HFFc6 (cell line): Measurements from ENCODE around the gene FGFR3. TPM values are rescaled to one million over a fixed set of nuclear protein-coding genes. Genes with fewer than 3 reads are reported as not detected.

Source experiments
- DNase-seq: peaks from one replicate; pipeline ENCODE4 v3.0.0-alpha.2; 2018
- H3K27ac Mint-ChIP-seq: 2 replicates; pipeline ENCODE4 v1.8.0; 2020; ENCODE audit warnings: mild to moderate bottlenecking, mixed read lengths
- H3K27me3 Mint-ChIP-seq: 2 replicates; pipeline ENCODE4 v1.8.0; 2021; ENCODE audit warnings: mild to moderate bottlenecking, moderate library complexity, mixed read lengths; ENCODE audit not compliant: insufficient read depth
- H3K36me3 Mint-ChIP-seq: 2 replicates; pipeline ENCODE4 v1.8.0; 2021; ENCODE audit warnings: low read depth, mixed read lengths
- H3K4me1 Mint-ChIP-seq: 2 replicates; pipeline ENCODE4 v1.8.0; 2020; ENCODE audit warnings: low read depth, mixed read lengths
- H3K4me3 Mint-ChIP-seq: 2 replicates; pipeline ENCODE4 v1.8.0; 2020; ENCODE audit warnings: mild to moderate bottlenecking, moderate library complexity, mixed read lengths
- H3K9me3 Mint-ChIP-seq: 2 replicates; pipeline ENCODE4 v1.8.0; 2020; ENCODE audit warnings: mild to moderate bottlenecking, mixed read lengths
- total RNA-seq, 6 experiments: library from RNA; stranded (reverse); fragmentation: NEBNext Ultra II Directional; extraction: Animal tissue kit (Norgen Biotek cat#: 25700); gene quantifications; 2 replicates in 1 of 6; 3 replicates in 5 of 6; pipeline ENCODE4 v1.2.3, GENCODE V29; 2021
- TF ChIP-seq, protein P1 (sequence below): fragments of 200-600 bp; sonication (generic); IDR thresholded peaks from 2 replicates; pipeline ENCODE4 v1.5.0; 2021; ENCODE audit warnings: antibody characterized with exemption, mild to moderate bottlenecking

The FGFR3 gene
- total RNA-seq, 6 experiments from 2014 or later: 0.59 to 1.6 (median 0.75) TPM

DNA sequence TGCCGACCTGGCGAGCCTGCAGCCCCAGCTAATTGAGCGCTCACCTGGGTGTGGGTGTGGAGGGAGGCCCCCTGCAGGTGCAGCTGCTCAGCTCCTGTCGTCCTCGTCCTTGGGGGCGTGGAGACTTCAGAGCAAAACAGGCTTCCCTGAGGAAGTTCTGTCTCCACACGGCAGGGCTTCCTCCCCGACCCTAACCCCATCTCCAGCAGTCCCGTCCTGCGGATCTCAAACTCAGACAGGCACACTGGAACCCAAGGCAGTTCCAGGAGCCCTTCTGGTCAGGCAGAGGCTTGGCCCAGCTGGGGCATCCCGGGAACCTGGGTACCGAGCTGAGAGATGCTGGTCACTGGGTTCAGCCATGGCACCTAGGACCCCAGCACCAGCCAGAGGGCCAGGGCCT lies 47.4 kb upstream of the FGFR3 start:
- TF ChIP-seq, protein P1, sequence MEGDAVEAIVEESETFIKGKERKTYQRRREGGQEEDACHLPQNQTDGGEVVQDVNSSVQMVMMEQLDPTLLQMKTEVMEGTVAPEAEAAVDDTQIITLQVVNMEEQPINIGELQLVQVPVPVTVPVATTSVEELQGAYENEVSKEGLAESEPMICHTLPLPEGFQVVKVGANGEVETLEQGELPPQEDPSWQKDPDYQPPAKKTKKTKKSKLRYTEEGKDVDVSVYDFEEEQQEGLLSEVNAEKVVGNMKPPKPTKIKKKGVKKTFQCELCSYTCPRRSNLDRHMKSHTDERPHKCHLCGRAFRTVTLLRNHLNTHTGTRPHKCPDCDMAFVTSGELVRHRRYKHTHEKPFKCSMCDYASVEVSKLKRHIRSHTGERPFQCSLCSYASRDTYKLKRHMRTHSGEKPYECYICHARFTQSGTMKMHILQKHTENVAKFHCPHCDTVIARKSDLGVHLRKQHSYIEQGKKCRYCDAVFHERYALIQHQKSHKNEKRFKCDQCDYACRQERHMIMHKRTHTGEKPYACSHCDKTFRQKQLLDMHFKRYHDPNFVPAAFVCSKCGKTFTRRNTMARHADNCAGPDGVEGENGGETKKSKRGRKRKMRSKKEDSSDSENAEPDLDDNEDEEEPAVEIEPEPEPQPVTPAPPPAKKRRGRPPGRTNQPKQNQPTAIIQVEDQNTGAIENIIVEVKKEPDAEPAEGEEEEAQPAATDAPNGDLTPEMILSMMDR: no peak
- H3K9me3 Mint-ChIP-seq: no peaks in the 10 kb centered on the region
- H3K4me3 Mint-ChIP-seq: no peak overlapping the region
- no peaks in the 10 kb centered on the region for H3K4me1 Mint-ChIP-seq
- H3K27me3 Mint-ChIP-seq: peaks cover 2% of the 10 kb centered on the region; the same call in 1 of the 2 replicates
- DNase-seq: no peak
- no peak overlapping the region for H3K27ac Mint-ChIP-seq
- peaks cover 7% of the 10 kb centered on the region; the same call in 1 of the 2 replicates for H3K36me3 Mint-ChIP-seq

DNA sequence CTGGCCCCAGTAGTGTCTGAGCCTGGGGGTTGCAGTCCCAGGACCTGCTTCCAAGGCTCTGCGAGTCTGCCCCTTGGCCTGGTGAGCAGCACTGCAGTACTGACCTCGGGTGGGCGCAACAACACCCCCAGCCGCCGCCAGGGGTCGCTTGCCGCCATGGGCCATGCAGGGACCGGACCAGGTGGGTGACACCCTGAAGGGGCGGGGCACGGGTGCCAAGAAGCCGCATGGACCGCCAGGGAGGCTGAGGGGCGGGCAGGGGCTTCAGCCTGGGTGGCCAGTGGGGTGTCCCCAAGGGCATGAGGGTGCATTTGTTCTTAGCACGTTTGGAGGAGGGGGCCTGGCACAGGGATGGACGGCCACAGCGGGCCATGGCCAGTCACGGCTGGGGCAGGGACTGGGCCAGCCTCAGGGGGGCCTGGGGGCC lies 46.8 kb upstream of the FGFR3 start:
- Mint-ChIP-seq H3K9me3 (no peaks in the 10 kb centered on the region), H3K4me3 (no peak overlapping the region), H3K4me1 (no peaks in the 10 kb centered on the region), H3K36me3 (0 out of 2 replicates have a peak, but pooled peaks cover 4% of the 10 kb centered on the region), H3K27ac (no peak overlapping the region), H3K27me3 (peaks cover 2% of the 10 kb centered on the region; the same call in 1 of the 2 replicates)
- DNase-seq: peak; percentile 65
- TF ChIP-seq, protein P1: peak; percentile 95

DNA sequence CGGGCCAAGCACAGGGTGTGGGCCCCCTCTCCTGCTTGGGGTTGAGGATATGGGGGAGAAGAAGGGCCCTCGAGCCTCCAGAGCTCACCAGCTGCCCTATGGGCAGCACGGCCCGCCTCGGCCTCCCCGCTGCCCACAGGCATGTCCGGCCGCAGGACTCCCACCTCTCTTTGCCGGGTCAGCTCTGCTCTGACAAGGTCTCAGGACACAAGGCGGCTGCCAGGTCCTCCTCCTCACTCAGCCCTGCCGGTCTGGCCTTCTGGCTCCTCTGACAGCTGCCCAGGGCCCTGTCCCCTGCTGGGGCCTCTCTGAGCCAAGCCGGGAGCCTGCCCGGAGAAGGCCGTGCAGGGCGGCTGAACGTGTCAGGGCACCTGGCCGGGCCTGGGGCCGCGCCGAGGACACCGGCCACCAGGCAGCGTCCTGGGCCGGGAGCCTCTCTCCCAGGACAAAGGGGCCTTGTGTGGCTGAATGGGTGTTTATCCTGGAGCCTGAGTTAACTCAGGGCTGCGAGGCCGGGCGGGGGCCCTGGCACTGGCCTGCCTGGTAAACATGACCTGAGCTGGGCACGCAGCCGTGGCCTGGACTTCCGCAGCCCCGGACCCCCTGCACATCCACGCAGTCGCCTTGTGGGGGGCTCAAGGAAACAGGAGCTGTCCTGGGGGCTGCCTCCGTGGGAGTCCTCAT lies 46.0 kb upstream of the FGFR3 start:
- TF ChIP-seq, protein P1: no peak
- Mint-ChIP-seq H3K27ac (no peak overlapping the region), H3K36me3 (0 out of 2 replicates have a peak, but pooled peaks cover 4% of the 10 kb centered on the region), H3K4me3 (no peak overlapping the region), H3K9me3 (no peaks in the 10 kb centered on the region), H3K4me1 (no peaks in the 10 kb centered on the region), H3K27me3 (peaks cover 2% of the 10 kb centered on the region; the same call in 1 of the 2 replicates)
- no peak for DNase-seq

DNA sequence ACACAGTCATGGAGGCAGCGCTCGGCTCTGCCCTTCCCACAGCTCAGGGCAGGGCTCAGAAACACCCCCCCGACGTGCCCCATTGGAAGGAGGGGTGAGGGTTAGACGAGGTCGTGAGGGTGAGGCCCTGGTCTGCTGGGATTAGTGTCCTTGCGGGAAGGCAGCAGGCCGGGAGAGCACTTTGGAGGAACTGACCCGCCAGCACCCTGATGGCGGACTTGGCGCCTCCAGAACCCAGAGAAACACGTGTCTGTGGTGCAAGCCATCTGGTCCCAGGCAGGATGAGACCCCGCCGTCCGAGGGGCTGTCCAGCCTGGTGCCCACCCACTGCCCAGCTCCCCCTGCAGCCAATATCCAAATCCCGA lies 45.5 kb upstream of the FGFR3 start:
- TF ChIP-seq, protein P1: no peak
- Mint-ChIP-seq H3K4me1 (no peaks in the 10 kb centered on the region), H3K9me3 (no peaks in the 10 kb centered on the region), H3K4me3 (no peak overlapping the region), H3K27me3 (peaks cover 2% of the 10 kb centered on the region; the same call in 1 of the 2 replicates), H3K27ac (no peak overlapping the region), H3K36me3 (0 out of 2 replicates have a peak, but pooled peaks cover 4% of the 10 kb centered on the region)
- DNase-seq: no peak

DNA sequence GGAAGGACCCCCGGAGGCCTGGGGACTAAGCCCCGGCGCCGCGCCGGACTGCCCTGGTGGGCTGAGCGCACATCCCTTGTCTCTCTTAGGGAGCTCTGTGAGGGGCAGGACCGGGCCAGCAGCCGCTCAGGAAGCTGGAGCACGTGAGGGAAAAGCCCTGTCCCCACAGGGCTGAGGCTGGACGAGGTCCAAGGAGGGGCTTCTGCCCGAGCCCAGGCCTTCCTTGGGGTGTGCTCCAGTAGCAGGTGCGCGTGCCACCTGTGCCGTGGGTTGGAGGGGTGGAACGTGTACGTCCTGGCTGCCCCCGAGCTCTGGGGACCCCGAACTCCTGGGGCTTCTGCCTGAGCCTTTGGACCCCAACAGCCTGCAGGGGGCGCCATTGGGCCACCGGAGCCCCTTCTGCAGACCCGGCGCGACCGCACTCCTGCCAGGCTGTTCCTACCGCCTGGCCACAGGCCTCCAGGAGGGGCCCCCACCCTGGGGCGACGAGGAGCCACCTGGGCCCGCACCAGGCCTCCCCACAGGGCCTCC lies 44.6 kb upstream of the FGFR3 start:
- Mint-ChIP-seq H3K27me3 (peaks cover 2% of the 10 kb centered on the region; the same call in 1 of the 2 replicates), H3K27ac (no peak overlapping the region), H3K9me3 (no peaks in the 10 kb centered on the region), H3K36me3 (0 out of 2 replicates have a peak, but pooled peaks cover 2% of the 10 kb centered on the region), H3K4me1 (no peaks in the 10 kb centered on the region), H3K4me3 (no peak overlapping the region)
- TF ChIP-seq, protein P1: peak; percentile 96
- DNase-seq: peak; percentile 66
